Stimulated activated naive B cell treated with anti-CD40 and anti-IgM and Interleukin-4, amounts not matched to agents 10 μg/mL and 1 μg/mL and 100 μg/mL, for 72 hours (primary cell): Measurements from ENCODE around the gene RANBP1.
"Not testable (repeated sequence)": the region's sequence is repeated elsewhere in the genome, so short reads cannot be mapped to it uniquely, and the experiment has no call there.

Source experiments
- ATAC-seq, 2 donors: fragments of 150-1000 bp; cut with Tn5 transposase; replicated peaks; 2 replicates each; pipeline ENCODE4 v1.10.0; 2021; ENCODE audit warnings: moderate library complexity in 1 of 2
- DNase-seq: peaks from one replicate; pipeline ENCODE4 v3.0.0; 2021
- H3K27ac Mint-ChIP-seq: one replicate; pipeline ENCODE4 v1.8.0; 2022; ENCODE audit warnings: mild to moderate bottlenecking, mixed read lengths
- H3K27me3 Mint-ChIP-seq, 2 donors: one replicate each; pipeline ENCODE4 v1.8.0; 2022; ENCODE audit warnings: mixed read lengths in 2 of 2
- H3K36me3 Mint-ChIP-seq, 2 donors: one replicate each; pipeline ENCODE4 v1.8.0; 2022; ENCODE audit warnings: mixed read lengths in 2 of 2, mild to moderate bottlenecking in 1 of 2
- H3K4me1 Mint-ChIP-seq, 2 donors: one replicate each; pipeline ENCODE4 v1.8.0; 2022; ENCODE audit warnings: mixed read lengths in 2 of 2, mild to moderate bottlenecking in 1 of 2
- H3K4me3 Mint-ChIP-seq, 2 donors: one replicate each; pipeline ENCODE4 v1.8.0; 2022; ENCODE audit warnings: mild to moderate bottlenecking in 2 of 2, mixed read lengths in 2 of 2, moderate library complexity in 1 of 2
- H3K9me3 Mint-ChIP-seq, 2 donors: one replicate each; pipeline ENCODE4 v1.8.0; 2022; ENCODE audit warnings: mixed read lengths in 2 of 2, mild to moderate bottlenecking in 1 of 2

Gene RANBP1

GRCh38 chr22:20159531-20159930 is 43.6 kb downstream of the RANBP1 start:
- DNase-seq, H3K27ac Mint-ChIP-seq, H3K4me3 Mint-ChIP-seq, H3K9me3 Mint-ChIP-seq, H3K36me3 Mint-ChIP-seq, H3K4me1 Mint-ChIP-seq, ATAC-seq: not testable (repeated sequence)
- peaks cover 16 to 45% of the 10 kb centered on the region in 2 donors for H3K27me3 Mint-ChIP-seq

DNA sequence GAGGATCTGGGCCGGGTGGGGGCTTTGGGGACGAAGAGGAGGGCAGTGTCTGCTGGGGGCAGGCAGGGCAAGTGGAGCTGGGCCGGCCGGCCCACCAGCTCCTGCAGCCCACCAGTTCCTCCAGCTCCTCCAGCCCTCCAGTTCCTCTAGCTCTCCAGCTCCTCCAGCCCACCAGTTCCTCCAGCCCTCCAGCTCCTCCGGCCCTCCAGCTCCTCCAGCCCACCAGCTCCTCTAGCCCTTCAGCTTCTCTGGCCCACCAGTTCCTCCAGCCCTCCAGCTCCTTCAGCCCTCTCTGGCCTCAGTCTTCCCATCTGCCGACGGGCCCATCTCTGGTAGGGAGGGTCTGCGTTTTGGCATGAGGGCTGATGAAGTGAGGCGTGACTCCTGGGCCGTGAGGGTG is 44.1 kb downstream of the RANBP1 start:
- H3K4me3 Mint-ChIP-seq, result no peak overlapping the region
- peaks cover 16 to 45% of the 10 kb centered on the region in 2 donors for H3K27me3 Mint-ChIP-seq
- H3K27ac Mint-ChIP-seq, result no peak overlapping the region
- H3K36me3 Mint-ChIP-seq, result no peaks in the 10 kb centered on the region
- ATAC-seq (no peak), DNase-seq (no peak)
- peaks cover 6% of the 10 kb centered on the region in 2 donors for H3K4me1 Mint-ChIP-seq
- peaks cover 2 to 4% of the 10 kb centered on the region in 2 donors for H3K9me3 Mint-ChIP-seq

DNA sequence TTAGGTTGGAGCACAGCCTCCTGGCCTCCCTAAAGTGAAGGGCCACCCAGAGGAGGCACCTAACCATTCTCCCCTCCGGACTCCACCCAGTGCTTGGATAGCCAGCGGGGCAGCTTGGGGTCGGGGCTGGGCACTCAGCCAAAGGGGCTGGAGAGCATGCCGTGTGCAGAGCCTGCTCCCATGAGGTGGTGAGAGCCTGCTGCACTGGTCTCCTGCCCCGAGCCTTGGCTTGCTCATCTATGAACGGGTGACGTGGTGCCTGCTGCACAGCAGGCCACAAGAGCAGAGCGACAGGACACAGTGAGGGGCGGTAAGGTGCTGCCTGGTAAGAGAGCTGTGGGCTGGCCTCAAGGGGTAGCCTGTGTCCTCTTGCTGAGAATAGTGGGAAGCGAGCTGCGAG is 49.0 kb downstream of the RANBP1 start:
- DNase-seq (no peak), ATAC-seq (no peak)
- H3K4me3 Mint-ChIP-seq, result no peak overlapping the region
- H3K4me1 Mint-ChIP-seq, result peaks cover 0 to 3% of the 10 kb centered on the region in 2 donors
- H3K36me3 Mint-ChIP-seq, result no peaks in the 10 kb centered on the region
- H3K27me3 Mint-ChIP-seq, result peaks cover 0 to 5% of the 10 kb centered on the region in 2 donors
- H3K27ac Mint-ChIP-seq, result no peak overlapping the region
- H3K9me3 Mint-ChIP-seq, result peaks cover 2 to 4% of the 10 kb centered on the region in 2 donors

GRCh38 chr22:20165421-20165820 is 49.5 kb downstream of the RANBP1 start:
- Mint-ChIP-seq H3K36me3 (no peaks in the 10 kb centered on the region), H3K9me3 (peaks cover 2 to 4% of the 10 kb centered on the region in 2 donors), H3K27ac (no peak overlapping the region), H3K4me1 (peaks cover 0 to 3% of the 10 kb centered on the region in 2 donors), H3K27me3 (peaks cover 0 to 2% of the 10 kb centered on the region in 2 donors), H3K4me3 (no peak overlapping the region)
- ATAC-seq (no peak), DNase-seq (no peak)

- peaks cover 2 to 4% of the 10 kb centered on the region in 2 donors for H3K9me3 Mint-ChIP-seq
- H3K36me3 Mint-ChIP-seq, result no peaks in the 10 kb centered on the region
- DNase-seq (no peak), ATAC-seq (no peak)
- peaks cover 0 to 3% of the 10 kb centered on the region in 2 donors for H3K4me1 Mint-ChIP-seq
- no peak overlapping the region for H3K27ac Mint-ChIP-seq
- H3K4me3 Mint-ChIP-seq, result no peak overlapping the region
- H3K27me3 Mint-ChIP-seq, result peaks cover 0 to 4% of the 10 kb centered on the region in 2 donors
Observed at GRCh38 chr22:20165913-20166312, 50.0 kb downstream of the RANBP1 start.

- peaks cover 0 to 4% of the 10 kb centered on the region in 2 donors for H3K27me3 Mint-ChIP-seq
- ATAC-seq (no peak), DNase-seq (no peak)
- no peak overlapping the region for H3K27ac Mint-ChIP-seq
- H3K4me3 Mint-ChIP-seq, result no peak overlapping the region
- peaks cover 2 to 4% of the 10 kb centered on the region in 2 donors for H3K9me3 Mint-ChIP-seq
- peaks cover 0 to 3% of the 10 kb centered on the region in 2 donors for H3K4me1 Mint-ChIP-seq
- H3K36me3 Mint-ChIP-seq, result no peaks in the 10 kb centered on the region
Observed at GRCh38 chr22:20166703-20167102, 50.8 kb downstream of the RANBP1 start.

GRCh38 chr22:20167643-20168322 is 51.9 kb downstream of the RANBP1 start:
- DNase-seq, result no peak
- Mint-ChIP-seq H3K27me3 (peaks cover 0 to 4% of the 10 kb centered on the region in 2 donors), H3K36me3 (no peaks in the 10 kb centered on the region), H3K4me3 (no peak overlapping the region), H3K9me3 (peaks cover 2 to 4% of the 10 kb centered on the region in 2 donors), H3K27ac (no peak overlapping the region), H3K4me1 (peaks cover 0 to 3% of the 10 kb centered on the region in 2 donors)
- no peak for ATAC-seq

DNA sequence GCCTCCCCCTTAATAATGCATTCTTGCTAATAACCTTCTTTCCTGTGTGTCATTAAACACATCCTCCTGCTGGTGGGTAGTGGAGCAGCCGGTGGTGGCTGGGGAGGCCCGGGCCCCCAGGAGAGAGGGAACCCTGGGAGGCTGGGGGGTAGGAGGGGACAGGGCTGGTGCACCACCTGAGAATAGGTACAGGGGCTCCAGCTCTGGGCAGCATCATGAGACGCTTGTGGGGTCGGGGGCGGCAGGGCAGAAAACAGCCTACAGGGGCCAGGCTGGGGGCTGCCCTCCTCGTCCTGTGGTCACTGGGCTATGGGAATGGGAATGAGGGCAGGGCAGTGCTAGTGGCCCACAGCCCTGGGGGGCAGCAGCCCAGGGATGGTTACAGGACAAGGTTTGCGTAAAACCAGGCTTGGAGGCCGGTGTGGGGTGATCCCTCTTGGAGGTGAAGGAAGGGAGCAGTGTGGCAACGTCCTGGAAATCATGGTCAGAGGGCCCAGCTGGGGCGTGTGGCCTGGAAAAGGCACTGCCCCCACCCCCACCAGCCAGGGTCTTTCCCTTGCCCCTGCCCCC is 53.4 kb downstream of the RANBP1 start:
- Mint-ChIP-seq H3K9me3 (peaks cover under 1 to 2% of the 10 kb centered on the region in 2 donors), H3K27ac (no peak overlapping the region), H3K4me1 (peaks cover 0 to under 1% of the 10 kb centered on the region in 2 donors), H3K36me3 (no peaks in the 10 kb centered on the region), H3K4me3 (no peak overlapping the region), H3K27me3 (peaks cover 0 to 4% of the 10 kb centered on the region in 2 donors)
- ATAC-seq (no peak), DNase-seq (no peak)

GRCh38 chr22:20170170-20170569 is 54.3 kb downstream of the RANBP1 start:
- ATAC-seq (no peak), DNase-seq (no peak)
- no peaks in the 10 kb centered on the region for H3K36me3 Mint-ChIP-seq
- H3K4me1 Mint-ChIP-seq, result no peaks in the 10 kb centered on the region
- H3K27me3 Mint-ChIP-seq, result peaks cover 0 to 4% of the 10 kb centered on the region in 2 donors
- H3K27ac Mint-ChIP-seq, result no peak overlapping the region
- no peak overlapping the region for H3K4me3 Mint-ChIP-seq
- no peaks in the 10 kb centered on the region for H3K9me3 Mint-ChIP-seq

- Mint-ChIP-seq H3K4me3 (no peak overlapping the region), H3K27ac (no peak overlapping the region), H3K9me3 (no peaks in the 10 kb centered on the region), H3K4me1 (no peaks in the 10 kb centered on the region), H3K36me3 (no peaks in the 10 kb centered on the region), H3K27me3 (peaks cover 0 to 4% of the 10 kb centered on the region in 2 donors)
- ATAC-seq (no peak), DNase-seq (no peak)
Observed at GRCh38 chr22:20171288-20172140, 55.6 kb downstream of the RANBP1 start.

- peaks cover 0 to 4% of the 10 kb centered on the region in 2 donors for H3K27me3 Mint-ChIP-seq
- H3K9me3 Mint-ChIP-seq, result no peaks in the 10 kb centered on the region
- no peak overlapping the region for H3K4me3 Mint-ChIP-seq
- H3K36me3 Mint-ChIP-seq, result no peaks in the 10 kb centered on the region
- H3K27ac Mint-ChIP-seq, result no peak overlapping the region
- DNase-seq (no peak), ATAC-seq (no peak)
- H3K4me1 Mint-ChIP-seq, result no peaks in the 10 kb centered on the region
Observed at GRCh38 chr22:20172141-20172613, 56.3 kb downstream of the RANBP1 start.

GRCh38 chr22:20173246-20173645 is 57.3 kb downstream of the RANBP1 start:
- no peak overlapping the region for H3K27ac Mint-ChIP-seq
- DNase-seq (no peak), ATAC-seq (no peak)
- no peak overlapping the region for H3K4me3 Mint-ChIP-seq
- H3K9me3 Mint-ChIP-seq, result no peaks in the 10 kb centered on the region
- no peaks in the 10 kb centered on the region for H3K4me1 Mint-ChIP-seq
- no peaks in the 10 kb centered on the region for H3K36me3 Mint-ChIP-seq
- H3K27me3 Mint-ChIP-seq, result peaks cover 4% of the 10 kb centered on the region in 2 donors

- no peak overlapping the region for H3K27ac Mint-ChIP-seq
Observed at GRCh38 chr22:20173772-20174171, 57.9 kb downstream of the RANBP1 start.

DNA sequence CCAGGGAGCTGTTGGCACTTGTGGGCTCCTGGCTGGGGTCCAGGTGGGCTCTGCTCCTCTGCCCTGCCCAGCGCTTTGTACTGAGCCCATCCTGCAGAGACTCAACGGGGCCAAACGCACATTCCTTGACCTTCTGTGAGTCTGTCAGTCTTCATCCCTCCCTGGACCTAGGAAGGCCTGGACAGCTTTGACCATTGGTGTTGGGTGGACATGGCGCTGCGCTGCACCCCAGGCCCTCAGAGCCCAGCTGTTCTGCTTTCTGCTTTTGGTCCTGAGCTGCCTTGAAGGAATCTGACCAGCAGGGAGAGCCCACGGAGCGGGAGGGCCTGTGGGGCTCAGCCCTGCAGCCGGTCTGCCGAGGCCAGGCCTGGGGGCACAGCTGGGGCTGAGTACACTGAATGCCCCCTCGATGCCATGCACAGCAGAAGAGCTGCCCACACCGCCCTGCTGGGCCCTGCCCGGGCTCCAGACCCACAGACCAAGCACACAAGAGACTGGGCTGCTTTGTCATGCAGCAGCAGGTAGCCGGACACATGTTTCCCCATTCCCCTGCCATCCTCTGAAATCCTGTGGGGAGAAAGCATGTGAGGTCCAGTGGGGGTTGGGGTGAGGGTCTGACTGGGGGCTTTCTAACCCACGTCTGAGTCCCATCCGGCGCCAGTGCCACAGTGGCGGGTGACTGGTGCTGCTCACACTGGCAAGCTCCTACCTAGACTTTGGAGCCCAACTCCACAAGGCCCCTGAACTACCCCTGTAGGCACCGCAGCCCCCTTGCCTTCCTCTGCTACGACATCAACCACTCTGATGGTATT is 59.1 kb downstream of the RANBP1 start:
- Mint-ChIP-seq H3K27me3 (peaks cover 4 to 6% of the 10 kb centered on the region in 2 donors), H3K9me3 (no peaks in the 10 kb centered on the region), H3K27ac (no peak overlapping the region), H3K4me3 (no peak overlapping the region), H3K4me1 (peaks cover 0 to 2% of the 10 kb centered on the region in 2 donors), H3K36me3 (no peaks in the 10 kb centered on the region)
- DNase-seq (no peak), ATAC-seq (peak in 1 of 2 donors; percentile 6)

More at GRCh38 chr22:20173772-20174171, 57.9 kb downstream of the RANBP1 start:
- no peak overlapping the region for H3K4me3 Mint-ChIP-seq
- peaks cover 4 to 6% of the 10 kb centered on the region in 2 donors for H3K27me3 Mint-ChIP-seq
- H3K4me1 Mint-ChIP-seq, result no peaks in the 10 kb centered on the region
- no peaks in the 10 kb centered on the region for H3K36me3 Mint-ChIP-seq
- DNase-seq, result no peak
- ATAC-seq, result no peak
- H3K9me3 Mint-ChIP-seq, result no peaks in the 10 kb centered on the region
